Measurements from ENCODE around the gene MUC2. TPM values are rescaled to one million over a fixed set of nuclear protein-coding genes. Genes with fewer than 3 reads are reported as not detected.

The MUC2 gene
- polyA plus RNA-seq (ENCODE audit: insufficient read length in 3 of 3) = under 1 TPM in 2 of 3 donors, not detected in 1; 0.01 to 0.27 TPM

DNA sequence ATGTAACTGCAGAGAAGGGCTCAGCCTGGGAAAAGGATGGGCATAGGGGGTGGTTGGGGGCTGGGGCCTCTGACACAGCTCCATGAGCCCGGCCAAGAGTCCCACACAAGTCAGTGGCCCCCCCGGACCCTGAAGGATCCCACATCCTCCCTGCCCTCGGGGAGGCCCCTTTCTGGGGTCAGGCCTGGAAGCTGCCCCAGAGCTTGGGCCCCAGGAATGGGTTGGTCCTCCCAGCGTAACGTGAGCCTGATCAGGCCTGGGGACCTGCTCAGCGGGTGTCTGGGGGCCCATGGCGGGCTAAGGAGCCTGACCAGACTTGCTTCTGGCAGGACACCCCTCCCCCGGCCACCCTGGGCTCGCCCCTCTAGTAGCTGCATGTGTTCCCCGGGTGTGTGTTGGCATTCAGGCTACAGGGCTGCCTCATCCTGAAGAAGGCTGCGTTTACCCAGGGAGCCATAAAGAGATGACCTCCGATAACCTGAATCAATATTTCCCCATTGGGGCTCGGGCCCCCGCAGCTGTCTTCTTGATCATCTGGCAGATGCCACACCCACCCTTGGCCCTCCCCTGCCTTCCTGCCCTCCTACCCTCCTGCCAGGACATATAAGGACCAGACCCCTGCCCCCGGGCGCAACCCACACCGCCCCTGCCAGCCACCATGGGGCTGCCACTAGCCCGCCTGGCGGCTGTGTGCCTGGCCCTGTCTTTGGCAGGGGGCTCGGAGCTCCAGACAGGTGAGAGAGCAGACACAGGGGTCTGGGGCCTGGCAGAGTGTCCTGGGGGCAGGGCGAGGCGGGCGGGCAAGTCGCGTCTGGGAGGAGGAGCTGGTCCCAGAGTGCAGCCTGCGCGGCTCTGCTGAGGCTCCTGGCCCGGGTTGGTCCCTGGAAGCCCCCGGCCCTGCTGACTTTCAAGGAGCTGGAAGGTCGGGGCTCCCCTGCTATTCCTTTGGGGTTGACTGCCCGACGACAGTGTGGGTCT, at the start of gene MUC2:
Gene MUC2, plus strand, starts transcription at position 631 of the 978 bp plus-strand sequence.
- DNase-seq (ENCODE audit: low read depth in 3 of 3, low spot score in 2 of 3) = no peak

DNA sequence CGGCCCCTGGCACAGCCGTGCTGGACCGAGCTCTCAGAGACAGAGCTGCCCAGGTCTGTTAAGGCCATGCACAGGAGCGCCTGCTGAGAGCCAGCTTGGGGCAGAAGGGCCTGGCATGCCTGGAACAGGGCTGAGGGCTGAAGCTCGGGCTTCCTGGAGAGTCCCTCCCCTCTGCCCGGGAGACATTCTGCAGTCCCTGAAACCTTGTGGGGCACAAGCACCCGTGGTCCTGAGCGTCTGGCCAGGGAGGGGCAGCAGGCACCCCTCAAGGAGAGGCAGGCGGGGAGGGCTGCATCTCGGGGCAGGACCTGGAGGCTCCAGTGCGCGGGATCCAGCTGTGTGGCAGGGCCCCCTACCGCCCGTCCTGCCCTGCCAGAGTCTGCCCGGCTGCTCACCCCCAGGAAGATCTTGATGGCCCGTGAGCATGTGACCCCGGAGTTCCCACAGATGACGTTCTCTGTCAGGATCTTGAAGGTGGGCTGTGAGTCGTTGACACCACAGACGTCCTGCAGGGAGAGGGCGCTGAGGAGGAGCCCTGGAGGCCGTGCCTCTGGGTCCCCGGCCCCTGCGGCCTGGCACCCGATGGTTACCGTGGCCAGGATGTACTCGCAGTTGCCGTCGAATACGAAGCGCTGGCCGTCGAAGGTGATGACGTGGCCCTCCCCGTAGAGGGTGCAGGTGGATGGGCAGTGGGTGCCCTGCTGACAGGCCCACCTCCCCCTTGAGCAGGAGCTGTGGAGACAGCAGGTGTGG, 49.1 kb upstream of the MUC2 start:
- DNase-seq (ENCODE audit: low read depth in 3 of 3, low spot score in 2 of 3) = no peak

DNA sequence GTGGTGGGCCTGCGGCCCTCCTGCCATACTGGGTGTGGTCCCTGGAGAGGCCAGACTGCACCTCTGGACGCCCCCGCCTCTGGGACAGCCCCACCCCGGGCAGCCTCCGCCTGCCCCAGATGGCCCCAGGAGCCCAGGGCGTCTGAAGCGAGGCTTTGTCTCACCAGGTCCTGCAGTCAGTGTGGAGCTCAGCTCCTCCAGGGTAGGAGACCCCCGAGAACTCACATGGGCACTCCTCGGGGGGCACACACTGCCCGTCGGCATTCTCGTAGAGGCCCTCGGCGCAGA, 48.6 kb upstream of the MUC2 start:
- no peak for DNase-seq (ENCODE audit: low read depth in 3 of 3, low spot score in 2 of 3)

DNA sequence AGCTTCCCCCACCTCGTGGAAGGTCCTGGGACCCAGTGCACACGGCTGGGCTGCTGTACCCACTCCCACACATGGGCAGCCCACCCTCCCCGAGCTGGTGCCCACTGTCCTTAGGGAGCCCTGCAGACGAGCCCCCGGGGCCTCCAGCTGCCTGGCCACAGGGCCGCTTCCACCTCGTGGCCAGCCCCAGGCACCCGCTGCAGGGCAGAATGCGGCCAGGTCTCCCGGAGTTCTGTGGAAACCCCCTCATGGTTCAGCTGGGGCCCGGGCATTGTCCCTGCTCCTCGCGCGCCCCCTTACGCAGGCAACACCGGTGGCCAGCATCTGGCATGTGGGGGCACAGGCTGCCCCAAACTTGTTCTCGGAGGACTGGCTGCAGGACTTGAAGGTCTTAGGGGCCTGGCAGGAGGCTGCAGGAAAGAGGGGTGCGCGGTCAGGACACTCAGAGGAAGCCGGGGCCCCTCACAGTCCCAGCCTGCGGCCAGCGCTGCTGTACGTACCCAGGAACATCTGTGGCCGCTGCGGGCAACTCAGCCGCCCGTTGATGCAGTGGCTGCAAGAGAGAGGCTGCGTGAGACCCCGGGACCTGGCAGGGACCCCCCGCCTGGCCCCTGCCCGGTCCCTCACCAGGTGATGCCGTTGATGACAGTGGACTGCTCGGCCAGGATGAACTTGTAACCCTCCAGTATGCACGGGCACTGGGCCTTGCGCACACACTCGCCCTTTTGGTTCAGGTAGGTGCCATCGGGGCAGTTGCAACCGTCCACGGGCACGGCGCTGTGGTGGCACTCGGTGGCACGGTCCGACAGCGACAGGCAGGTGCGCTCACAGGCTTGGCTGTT, 47.8 kb upstream of the MUC2 start:
- no peak for DNase-seq (ENCODE audit: low read depth in 3 of 3, low spot score in 2 of 3)

DNA sequence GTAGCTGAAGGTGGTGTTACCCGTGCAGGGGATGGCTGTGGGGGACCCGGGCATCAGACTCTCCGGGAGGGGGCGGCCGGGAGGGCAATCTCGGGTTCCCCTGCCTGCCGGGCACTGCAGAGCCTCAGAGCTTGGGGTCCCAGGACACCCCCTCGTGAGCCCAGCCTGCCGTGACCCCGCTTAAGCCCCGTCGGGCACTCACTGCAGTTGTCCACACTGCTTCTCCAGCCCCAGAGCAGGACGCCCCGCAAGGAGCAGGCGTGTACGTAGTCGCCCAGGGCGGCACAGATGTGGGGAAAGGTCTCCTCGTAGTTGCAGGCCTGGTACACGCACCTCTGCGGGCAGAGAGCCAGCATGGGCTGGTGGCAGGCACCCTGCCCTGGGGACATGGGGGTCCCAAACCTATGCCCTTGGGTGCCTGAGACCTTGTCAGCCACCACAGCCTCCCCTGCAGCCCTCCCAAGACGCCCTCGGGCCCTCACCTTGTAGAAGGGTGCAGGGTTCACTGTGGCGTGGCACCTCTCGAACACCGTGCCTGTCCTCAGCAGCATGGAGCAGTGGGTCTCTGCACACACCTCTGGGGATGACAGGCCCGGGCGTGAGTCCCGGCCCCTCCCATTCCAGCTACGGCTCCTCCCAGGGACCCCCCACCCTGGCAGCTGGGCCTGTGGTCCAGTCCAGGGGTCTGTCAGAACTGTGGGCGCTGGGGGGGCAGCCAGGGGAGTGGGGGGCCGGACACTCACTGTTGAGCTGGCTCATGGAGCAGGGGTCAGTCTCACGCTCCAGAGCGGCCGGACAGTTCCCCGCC, 47.0 kb upstream of the MUC2 start:
- DNase-seq (ENCODE audit: low read depth in 3 of 3, low spot score in 2 of 3) = no peak

DNA sequence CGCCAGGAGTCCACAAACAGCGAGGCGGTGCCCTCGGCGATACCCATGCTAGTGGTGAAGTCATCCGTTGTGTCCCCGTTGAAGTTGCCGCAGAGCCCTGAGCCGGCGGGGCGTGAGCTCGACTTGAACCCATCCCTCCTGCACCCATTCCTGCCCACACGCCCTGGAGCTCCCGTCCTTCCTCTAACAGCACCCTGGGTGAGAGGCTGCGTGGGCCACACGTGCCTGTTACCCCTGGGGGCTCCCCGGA, 46.5 kb upstream of the MUC2 start:
- no peak for DNase-seq (ENCODE audit: low read depth in 3 of 3, low spot score in 2 of 3)

DNA sequence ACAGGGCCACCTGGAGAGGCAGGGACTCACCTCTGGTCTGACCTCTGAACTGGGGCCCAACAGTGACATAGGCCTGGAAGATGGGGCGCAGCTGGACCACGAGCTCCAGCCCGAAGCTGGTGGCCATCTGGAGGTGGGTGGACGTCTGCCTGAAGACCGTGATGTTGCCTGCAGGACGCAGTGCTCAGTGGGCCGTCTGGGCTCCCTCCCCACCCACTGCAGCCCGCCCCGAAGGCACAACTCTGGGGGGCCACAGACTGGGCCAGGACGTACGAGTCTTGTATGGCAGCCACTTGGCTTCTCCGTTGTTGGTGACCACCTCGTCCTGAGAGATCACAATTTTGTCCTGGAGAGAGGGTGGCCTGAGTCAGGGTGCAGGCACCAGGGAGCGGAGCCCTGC, 46.1 kb upstream of the MUC2 start:
- no peak for DNase-seq (ENCODE audit: low read depth in 3 of 3, low spot score in 2 of 3)

DNA sequence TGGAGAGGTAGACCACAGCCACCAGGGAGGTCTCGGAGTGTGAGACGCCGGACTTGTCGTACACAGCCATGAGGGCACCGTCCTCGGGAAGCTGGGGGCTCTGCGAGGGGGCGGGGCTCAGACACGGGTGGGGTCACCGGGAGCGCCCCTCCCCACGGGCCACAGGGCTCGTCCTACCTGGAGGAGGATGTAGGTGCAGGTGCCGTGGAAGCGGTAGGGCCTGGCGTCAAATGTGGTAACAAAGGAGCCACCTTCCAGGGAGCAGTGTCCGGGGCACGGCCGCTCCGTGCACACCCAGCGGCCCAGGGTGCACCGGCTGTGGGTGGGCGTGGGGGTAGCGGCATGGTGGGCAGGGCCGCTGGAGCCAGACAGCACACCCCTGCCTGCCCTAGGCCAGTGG, 45.6 kb upstream of the MUC2 start:
- no peak for DNase-seq (ENCODE audit: low read depth in 3 of 3, low spot score in 2 of 3)

DNA sequence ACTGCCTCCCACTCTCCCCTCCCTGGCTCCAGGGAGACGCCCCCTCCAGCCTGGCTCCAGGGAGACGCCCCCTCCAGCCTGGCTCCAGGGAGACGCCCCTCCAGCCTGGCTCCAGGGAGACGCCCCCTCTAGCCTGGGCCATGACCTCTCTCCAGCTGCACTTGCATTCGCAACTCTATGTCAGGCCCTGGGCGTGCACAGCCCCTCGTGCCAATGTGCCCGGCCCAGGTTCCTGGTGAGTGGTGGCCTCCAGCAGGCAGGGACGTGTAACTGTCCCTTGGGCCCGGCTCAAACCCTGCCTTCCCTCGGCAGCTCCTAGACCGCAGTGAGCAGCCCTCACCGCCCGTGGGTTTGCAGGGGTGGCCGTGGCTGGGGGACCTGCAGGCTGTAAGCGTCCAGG, 45.0 kb upstream of the MUC2 start:
- no peak for DNase-seq (ENCODE audit: low read depth in 3 of 3, low spot score in 2 of 3)

DNA sequence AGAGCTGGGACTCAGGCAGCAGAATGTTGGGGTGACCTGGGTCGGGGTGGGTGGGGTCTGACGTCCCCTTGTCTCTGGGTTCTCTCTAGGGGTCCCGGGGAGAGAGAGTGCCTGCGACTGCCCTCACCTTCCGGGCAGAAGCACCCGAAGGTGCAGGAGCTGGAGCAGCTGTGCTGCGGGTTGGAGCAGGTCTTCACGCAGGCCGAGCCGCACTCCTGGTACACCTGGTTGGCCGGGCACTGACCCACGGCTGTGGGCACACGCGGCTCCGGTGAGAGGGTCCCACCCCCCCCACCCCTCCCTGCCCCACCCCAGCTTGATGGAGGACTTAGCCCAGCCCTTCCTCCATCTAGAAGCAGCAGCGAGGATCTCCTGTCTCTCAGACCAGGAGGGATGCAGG, 44.6 kb upstream of the MUC2 start:
- DNase-seq (ENCODE audit: low read depth in 3 of 3, low spot score in 2 of 3) = no peak

DNA sequence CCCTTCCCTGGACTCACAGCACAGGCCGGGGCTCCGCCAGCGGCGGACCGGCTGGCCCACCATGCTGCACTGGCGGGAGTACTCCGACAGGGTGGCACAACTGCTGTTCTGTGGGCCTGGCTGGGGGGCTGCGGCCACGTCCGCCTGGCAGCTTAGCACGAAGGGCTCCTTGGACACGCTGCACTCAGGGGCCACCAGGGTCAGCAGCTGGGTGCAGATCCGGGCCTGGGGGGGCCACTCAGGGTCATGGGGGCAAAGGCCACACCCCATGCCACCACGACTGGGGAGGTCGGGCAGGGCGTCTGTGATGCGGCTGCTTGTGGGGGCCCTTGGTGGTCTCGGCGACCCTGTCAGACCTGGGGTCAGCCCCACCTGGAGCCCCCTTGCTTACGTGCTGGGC, 44.1 kb upstream of the MUC2 start:
- no peak for DNase-seq (ENCODE audit: low read depth in 3 of 3, low spot score in 2 of 3)

DNA sequence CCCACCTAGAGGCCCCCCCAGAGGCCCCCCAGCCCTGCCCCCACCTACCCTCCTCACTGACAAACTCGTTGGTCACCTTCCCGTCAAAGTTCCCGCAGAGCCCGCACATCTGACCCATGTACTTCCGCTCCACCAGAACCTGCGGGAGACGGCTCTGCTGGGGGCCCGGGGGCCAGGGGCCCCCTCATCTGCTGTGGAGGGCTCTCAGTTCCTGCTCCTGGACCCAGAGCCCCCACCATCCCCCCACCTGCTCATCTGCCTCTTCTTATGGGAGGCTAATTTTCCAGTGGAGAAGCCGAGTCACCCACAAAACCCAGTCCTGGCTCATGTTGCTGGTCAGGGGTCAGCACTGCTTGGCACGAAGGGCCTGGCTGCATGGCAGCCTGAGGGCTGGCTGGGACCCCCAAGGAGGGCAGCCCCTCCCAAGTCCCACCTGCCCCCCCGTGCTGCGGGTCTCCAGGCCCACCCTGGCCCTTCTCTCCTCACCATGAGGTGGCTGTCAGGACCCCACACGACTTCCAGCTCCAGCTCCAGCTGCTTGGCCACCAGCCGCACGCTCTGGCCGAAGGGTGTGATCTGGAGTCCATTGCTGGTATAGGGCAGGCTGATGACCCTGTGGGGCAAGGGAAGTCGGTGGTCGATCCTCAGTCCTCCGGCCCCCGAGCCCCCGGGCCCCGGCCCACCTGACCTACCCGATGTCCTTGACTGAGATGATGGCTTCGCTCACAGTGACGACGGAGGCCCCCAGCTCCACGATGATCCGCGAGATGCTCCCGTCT, 43.4 kb upstream of the MUC2 start:
- DNase-seq (ENCODE audit: low read depth in 3 of 3, low spot score in 2 of 3) = no peak

DNA sequence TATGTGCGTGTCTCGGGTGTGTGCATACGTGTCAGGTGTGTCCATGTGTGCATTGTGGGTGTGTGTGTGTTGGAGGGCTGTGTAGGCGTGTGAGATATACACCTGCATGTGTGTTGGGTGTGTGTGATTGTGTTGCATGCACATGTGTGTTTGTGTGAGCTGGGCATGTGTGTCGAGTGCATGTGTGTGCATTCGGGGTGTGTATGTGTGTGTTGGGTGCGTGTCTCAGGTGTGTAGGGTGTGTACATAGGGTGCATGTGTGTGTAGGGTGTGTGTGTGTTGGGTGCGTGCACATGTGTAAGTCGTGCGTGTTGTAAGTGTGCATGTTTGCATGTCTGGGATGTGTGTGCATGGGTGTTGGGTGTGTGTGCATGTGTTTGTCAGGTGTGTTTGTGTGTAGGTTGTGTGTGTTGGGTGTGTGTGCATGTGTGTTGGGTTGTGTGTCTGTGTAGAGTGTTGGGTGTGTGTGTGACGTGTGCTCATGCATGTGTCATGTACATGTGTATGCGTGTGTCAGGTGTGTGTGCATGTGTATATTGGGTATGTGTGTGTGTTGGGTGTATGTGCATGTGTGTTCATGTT, 42.3 kb upstream of the MUC2 start:
- no peak for DNase-seq (ENCODE audit: low read depth in 3 of 3, low spot score in 2 of 3)

DNA sequence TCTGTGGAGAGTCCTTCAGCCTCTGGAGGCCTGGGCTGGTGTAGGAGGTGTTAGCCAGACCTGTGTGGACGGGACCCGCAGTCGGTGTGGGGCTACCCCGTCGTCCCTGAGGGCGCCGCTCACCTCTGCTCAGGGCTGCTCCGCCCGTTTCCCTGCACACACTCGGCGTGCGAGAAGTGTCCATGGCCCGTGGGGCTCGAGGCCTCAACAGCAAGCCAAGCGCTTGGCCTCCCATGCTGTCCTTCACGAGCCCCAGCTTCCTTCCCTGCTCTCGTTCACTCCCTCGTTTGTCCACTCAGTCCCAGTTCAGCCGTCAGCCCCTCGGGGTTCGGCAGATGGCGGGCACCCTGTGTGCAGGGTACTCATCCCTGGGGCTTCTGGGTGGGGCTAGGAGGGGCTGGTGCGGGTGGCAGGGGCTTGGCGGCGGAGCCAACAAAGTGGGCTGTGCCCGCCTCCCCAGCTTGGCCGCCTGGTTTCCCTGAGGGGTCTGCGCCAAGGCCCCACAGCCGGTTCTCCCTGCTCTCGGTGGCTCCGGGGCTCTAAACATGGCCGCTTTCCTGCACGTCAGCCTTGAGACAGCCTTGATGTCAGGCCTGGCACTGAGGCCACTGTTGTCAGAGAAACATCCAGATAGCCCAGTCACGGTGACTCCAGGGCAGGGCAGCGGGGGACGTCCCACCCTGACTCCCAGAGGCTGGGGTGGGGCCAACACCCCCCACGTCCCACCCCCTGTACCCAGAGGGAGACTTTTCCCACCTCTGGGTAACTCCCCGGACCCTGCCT, 41.5 kb upstream of the MUC2 start:
- DNase-seq (ENCODE audit: low read depth in 3 of 3, low spot score in 2 of 3) = no peak

DNA sequence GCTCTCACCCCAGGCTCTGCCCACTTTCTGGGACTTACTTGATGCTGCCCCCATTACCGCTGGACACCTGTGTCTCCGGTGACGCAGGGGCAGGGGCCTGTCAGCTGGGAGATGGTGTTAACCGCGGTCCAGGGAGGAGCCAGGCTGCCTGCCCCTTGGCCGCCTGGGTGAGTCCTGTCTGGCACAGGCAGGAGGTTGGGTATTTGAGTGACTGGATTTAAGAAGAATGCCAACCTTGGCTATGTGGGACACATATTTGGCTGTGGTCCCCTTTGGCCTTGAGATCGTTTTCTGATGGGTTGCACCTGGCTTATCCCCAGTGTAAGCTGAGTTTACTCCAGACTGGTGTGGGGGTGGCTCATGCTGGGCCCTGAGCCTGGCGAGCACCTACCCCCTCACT, 40.7 kb upstream of the MUC2 start:
- no peak for DNase-seq (ENCODE audit: low read depth in 3 of 3, low spot score in 2 of 3)

DNA sequence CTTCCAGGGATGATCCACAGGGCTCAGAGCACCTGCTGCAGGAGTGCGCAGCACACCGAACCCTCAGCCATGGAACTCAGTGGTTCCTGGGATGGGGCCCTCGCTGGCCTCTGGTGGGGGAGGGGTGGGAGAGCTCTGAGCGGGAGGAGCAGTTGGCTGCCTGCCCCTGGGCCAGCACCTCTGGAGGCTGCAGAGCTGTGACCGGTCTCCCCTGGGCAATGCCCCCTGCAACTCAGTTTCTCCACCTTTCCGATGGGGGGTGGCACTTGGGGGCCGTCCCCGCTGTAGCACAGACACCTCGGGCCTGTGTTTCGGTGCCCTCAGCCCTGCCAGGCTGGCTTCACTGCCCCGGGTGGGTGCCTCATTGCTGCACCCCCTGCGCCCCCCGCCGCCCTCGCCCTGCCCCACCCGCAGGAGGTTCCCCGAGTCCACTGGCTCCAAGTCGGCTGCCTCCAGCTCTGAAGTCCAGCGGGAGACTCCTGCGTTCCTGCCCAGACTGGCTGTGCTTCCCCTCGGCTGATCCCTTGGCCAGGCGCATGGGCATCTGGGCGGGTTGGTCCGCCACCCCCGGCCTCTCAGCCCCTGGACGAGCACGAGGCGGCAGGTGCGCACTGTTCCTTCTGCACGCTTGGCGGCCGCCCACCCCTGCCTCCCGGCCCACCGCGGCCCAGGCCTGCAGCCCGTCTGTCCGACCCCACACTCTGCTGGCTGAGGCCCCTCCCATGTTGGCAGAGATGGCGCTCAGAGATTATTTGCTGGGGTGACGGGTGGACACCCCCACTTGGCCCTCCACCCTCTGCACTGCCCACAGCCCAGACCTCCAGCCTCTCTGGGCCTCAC, 40.0 kb upstream of the MUC2 start:
- DNase-seq (ENCODE audit: low read depth in 3 of 3, low spot score in 2 of 3) = no peak

DNA sequence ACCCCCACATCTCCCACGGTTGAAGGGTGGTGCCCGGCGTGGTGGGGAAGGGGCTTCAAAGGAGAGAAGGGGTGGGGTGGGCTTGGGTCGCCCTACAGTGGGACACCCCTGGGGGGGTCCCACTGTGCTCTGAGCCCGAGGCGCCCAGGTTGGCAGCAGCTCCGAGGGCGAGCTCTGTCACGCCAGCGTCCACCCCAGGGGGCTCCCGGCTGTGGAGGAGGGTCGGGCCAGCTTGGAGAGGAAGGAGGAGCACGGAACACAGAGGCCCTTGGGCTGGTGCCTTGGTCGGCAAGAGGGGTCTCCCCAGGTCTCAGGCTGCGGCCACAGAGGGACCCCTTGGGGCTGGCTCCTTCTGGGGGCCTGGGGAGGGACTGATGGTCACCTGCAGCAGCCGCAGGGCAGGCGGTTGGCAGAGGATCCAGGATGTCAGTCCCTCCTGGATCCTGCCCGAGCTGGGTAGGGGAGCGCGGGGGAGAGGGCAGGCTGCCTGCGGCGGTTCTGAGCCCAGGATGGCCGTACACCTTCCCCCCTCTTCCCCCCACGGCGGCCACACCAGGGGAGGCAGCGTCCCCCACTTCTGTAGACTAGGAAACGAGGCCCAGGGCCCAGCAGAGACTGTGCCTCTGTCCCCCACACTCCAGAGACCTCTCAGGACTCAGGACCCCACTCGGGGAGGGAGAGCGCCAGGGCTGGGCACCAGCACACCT, 38.9 kb upstream of the MUC2 start:
- no peak for DNase-seq (ENCODE audit: low read depth in 3 of 3, low spot score in 2 of 3)

All from right renal cortex interstitium (tissue), 3 donors.